Esophagus mucosa (tissue), 1 donor: ENCODE measurements around the gene KRTAP9-4. TPM values are rescaled to one million over a fixed set of nuclear protein-coding genes. Genes with fewer than 3 reads are reported as not detected.
"Not testable (repeated sequence)": the region's sequence is repeated elsewhere in the genome, so short reads cannot be mapped to it uniquely, and the experiment has no call there.

Experiments
- ATAC-seq: fragments of 200-7000 bp; cut with Tn5 transposase; one replicate; pipeline ENCODE4 v1.9.1; 2020
- total RNA-seq: library from RNA; stranded (reverse); gene quantifications from one replicate; pipeline ENCODE4 v1.2.4, GENCODE V29; 2023
- donor health status: DM: yes; HTN: yes; CAD: no.

The KRTAP9-4 gene, protein sequence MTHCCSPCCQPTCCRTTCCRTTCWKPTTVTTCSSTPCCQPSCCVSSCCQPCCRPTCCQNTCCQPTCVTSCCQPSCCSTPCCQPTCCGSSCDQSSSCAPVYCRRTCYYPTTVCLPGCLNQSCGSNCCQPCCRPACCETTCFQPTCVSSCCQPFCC
- total RNA-seq: not detected

DNA sequence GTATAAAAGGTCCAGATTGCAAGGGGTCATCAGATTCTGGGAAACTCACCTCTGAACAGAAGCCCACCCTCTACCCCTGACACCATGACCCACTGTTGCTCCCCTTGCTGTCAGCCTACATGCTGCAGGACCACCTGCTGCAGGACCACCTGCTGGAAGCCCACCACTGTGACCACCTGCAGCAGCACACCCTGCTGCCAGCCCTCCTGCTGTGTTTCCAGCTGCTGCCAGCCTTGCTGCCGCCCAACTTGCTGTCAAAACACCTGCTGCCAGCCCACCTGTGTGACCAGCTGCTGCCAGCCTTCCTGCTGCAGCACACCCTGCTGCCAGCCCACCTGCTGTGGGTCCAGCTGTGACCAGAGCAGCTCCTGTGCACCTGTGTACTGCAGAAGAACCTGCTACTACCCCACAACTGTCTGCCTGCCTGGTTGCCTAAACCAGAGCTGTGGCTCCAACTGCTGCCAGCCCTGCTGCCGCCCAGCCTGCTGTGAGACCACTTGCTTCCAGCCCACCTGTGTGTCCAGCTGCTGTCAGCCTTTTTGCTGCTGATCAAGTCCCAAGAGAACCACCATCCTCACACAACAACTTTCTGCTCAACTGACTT lies at the start of gene KRTAP9-4:
TSS of gene KRTAP9-4 (plus strand) at position 51 of the 604 bp plus-strand sequence. CDS start at position 85, 34 bp downstream.
- ATAC-seq: not testable (repeated sequence)

DNA sequence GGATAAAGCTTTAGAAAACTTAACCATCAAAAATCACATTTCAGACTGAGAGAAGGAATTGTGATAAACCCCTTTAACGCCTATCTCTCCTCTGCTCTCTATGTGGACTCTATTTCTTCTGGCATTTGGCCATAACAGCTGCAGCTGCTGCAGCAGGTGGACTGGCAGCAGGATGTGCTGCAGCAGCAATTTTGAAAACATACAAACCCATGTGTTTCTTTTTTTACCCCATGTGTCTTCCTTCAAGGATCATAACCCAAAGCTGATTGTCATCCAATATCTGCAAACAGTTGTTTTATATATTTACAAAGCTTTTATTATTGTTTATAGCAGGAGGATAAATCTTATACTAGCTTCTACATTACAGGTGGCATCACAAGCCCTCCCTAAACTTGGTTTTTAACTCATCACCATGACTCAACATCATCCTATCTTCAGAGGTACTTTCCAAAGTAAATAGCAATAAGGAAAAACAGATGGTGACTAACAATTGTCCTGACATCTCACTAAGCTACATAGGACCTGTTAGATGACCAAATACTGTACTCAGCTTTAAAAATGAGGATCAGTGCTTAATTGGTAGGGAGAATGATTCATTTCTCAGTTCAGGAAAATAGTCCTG lies 37.5 kb upstream of the KRTAP9-4 start:
- ATAC-seq: no peak

DNA sequence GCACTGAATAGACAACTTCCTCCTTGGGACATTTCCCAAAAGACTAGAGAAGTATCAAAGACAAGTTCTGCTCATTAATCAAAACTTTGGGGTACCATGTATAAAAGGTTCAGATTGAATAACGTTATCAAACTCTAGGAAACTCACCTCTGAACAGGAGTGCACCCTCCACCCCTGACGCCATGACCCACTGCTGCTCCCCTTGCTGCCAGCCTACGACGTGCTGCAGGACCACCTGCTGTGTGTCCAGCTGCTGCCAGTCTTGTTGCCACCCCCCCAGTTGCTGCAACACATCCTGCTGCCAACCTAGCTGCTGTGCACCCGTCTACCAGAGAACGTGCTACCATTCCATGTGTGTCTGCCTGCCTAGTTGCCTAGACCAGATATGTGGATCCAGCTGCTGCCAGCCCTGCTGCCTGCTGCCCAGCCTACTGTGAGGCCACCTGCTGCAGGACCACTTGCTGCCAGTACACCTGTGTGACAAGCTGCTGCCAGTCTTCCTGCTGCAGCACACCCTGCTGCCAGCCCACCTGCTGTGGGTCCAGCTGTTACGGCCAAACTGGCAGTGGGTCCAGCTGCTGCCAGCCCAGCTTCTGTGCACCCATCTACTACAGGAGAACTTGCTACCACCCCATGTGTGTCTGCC lies 36.8 kb upstream of the KRTAP9-4 start:
- no peak for ATAC-seq

DNA sequence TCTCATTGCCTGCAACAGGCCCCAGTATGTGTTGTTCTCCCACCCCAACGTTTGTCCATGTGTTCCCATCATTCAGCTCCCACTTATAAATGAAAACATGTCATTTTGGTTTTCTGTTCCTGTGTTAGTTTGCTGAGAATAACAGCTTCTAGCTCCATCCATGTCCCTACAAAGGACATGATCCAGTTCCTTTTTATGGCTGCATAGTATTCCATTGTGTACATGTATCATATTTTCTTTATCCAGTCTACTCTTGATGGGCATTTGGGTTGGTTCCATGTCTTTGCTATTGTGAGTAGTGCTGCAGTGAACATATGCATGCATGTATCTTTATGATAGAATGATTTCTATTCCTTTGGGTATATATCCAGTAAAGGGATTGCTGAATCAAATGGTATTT lies 33.8 kb upstream of the KRTAP9-4 start:
- no peak for ATAC-seq

DNA sequence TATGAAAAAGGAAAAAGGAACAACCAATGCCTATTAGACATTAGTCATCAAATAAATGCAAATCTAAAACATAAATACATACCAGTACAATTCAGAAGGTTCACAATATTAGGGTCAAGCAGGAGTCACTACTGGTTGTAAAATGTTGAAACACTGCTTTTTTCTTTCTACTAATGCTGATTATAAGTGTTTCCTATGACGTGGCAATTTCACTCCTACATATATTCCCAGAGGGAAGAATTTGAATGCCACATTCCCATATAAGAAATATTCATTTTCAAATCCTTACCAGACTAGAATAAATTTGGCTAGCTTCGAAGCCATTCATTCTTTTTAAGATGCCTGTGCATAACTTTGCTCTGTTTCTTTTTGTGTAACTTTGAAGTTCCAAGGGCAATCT lies 25.7 kb upstream of the KRTAP9-4 start:
- ATAC-seq: no peak

DNA sequence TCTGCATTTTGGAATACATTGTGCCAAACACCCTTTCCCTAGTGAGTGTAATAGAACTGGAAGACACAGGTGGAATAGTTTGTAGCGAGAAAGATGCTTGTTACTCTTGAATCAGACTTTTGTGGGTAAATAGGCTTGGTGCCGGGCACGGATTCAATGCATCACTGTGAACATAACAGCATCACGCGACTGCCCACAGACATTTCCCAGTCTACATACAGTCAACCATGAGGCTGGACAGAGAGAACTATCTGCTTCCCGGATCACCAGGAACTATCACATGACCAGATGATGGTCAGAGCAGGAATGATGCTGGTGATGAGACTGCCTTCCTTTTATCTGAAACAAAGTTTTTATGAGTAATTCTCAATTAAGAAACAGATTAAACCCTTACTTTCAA lies 23.4 kb upstream of the KRTAP9-4 start:
- ATAC-seq: no peak

DNA sequence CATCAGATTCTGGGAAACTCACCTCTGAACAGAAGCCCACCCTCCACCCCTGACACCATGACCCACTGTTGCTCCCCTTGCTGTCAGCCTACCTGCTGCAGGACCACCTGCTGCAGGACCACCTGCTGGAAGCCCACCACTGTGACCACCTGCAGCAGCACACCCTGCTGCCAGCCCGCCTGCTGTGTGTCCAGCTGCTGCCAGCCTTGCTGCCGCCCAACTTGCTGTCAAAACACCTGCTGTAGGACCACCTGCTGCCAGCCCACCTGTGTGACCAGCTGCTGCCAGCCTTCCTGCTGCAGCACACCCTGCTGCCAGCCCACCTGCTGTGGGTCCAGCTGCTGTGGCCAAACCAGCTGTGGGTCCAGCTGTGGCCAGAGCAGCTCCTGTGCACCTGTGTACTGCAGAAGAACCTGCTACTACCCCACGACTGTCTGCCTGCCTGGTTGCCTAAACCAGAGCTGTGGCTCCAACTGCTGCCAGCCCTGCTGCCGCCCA lies 22.8 kb upstream of the KRTAP9-4 start, which contains the start of gene KRTAP9-2:
TSS of gene KRTAP9-2 (plus strand) at position 51 of the 498 bp plus-strand sequence. CDS start at position 58, 7 bp downstream.
- ATAC-seq: not testable (repeated sequence)

DNA sequence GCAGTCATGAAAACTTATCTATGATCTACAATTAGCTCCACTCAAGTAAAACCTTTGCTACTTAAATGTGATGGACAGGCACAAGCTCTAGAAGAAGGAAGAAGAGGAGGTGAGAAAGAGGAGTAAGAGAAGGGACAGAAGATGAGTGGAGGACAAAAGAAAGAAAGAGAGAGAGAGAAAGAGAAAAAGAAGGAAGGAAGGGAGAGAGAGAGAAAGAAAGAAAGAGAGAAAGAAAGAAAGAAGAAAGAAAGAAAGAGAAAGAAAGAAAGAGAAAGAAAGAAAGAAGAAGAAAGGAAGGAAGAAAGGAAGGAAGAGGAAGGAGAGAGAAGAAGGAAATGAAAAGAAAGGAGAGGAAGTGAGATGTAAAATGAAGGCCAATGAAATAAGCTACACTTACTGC lies 19.4 kb upstream of the KRTAP9-4 start:
- ATAC-seq: no peak

DNA sequence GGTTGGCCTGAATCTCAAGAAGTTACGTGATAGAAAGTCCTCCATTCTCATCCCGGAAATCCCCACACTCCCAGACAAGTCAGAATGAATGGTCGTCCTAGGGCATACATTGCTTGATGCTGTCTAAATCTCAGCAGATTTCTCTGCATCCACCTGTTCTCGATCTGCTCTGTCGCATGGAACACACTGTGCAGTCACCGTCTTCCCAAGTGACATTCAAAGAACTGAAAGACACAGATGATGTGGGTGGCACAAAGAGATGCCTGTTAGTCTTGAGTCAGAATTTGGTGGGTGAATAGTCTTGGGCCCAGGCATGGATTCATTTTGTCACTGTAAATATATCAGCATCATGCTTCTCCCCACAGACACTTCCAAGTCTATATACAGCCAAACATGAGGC lies 17.8 kb upstream of the KRTAP9-4 start:
- ATAC-seq: no peak

DNA sequence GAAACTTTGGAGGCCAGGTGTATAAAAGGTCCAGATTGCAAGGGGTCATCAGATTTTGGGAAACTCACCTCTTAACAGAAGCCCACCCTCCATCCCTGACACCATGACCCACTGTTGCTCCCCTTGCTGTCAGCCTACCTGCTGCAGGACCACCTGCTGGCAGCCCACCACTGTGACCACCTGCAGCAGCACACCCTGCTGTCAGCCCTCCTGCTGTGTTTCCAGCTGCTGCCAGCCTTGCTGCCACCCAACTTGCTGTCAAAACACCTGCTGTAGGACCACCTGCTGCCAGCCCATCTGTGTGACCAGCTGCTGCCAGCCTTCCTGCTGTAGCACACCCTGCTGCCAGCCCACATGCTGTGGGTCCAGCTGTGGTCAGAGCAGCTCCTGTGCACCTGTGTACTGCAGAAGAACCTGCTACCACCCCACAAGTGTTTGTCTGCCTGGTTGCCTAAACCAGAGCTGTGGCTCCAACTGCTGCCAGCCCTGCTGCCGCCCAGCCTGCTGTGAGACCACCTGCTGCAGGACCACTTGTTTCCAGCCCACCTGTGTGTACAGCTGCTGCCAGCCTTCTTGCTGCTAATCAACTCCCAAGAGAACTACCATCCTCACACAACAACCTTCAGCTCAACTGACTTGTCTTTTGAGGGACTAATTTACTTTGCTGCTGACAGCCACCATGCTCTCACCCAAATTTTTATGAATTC lies 16.9 kb upstream of the KRTAP9-4 start, which contains the start of gene KRTAP9-3:
TSS of gene KRTAP9-3 (plus strand) at position 51 of the 707 bp plus-strand sequence. CDS start at position 104, 53 bp downstream.
- ATAC-seq: not testable (repeated sequence)

DNA sequence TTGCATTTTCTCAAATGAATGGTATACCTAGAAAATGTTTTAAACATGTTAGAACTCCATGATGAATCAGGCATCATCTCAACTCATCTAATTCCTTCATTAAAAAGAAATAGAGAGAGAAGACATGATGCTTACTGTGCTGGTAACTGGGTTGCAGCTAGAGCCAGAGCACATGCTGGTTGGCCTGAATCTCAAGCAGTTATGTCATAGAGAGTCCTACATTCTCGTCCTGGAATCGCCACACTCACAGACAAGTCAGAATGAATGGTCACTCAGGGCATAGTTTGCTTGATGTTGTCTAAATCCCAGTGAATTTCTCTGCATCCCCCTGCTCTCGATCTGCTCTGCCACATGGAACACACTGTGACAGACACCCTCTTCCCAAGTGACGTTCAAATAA lies 12.4 kb upstream of the KRTAP9-4 start:
- ATAC-seq: not testable (repeated sequence)

DNA sequence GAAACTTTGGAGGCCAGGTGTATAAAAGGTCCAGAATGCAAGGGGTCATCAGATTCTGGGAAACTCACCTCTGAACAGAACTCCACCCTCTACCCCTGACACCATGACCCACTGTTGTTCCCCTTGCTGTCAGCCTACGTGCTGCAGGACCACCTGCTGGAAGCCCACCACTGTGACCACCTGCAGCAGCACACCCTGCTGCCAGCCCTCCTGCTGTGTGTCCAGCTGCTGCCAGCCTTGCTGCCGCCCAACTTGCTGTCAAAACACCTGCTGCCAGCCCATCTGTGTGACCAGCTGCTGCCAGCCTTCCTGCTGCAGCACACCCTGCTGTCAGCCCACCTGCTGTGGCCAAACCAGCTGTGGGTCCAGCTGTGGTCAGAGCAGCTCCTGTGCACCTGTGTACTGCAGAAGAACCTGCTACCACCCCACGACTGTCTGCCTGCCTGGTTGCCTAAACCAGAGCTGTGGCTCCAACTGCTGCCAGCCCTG lies 11.5 kb upstream of the KRTAP9-4 start, which contains the start of gene KRTAP9-8:
TSS of gene KRTAP9-8 (plus strand) at position 51 of the 489 bp plus-strand sequence. CDS start at position 104, 53 bp downstream.
- ATAC-seq: not testable (repeated sequence)

DNA sequence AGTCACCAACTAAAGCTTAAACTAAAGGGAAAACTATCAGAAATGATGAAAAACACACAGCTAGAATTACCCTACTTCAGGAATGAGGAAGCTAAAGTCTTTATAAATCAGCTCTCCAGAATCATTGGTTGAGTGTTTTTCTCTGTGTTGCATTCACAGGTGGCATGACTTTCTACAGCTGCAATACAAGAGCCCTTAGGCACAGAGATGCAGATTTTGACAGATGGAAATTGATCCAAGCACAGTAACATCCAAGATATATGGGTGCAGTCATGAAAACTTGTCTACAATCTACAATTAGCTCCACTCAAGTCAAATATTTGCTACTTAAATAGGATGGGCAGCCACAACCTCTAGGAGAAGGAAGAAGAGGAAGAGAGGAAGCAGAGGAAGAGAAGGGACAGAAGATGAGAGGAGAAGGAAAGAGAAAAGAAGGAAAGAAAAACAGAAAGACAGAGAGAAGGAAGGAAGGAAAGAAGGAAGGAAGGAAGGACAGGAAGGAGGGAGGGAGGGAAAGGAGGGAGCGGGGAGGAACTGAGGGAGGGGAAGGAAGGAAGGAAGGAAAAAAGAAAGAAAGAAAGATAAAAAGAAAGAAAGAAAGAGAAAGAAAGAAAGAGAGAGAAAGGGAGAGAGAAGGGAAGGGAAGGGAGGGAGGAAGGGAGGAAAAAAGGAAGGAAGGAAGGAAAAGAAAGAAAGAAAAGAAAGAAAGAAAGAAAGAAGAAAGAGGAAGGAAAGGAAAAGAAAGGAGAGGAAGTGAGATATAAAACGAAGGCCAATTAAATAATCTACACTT lies 2.3 kb upstream of the KRTAP9-4 start:
- ATAC-seq: not testable (repeated sequence)

DNA sequence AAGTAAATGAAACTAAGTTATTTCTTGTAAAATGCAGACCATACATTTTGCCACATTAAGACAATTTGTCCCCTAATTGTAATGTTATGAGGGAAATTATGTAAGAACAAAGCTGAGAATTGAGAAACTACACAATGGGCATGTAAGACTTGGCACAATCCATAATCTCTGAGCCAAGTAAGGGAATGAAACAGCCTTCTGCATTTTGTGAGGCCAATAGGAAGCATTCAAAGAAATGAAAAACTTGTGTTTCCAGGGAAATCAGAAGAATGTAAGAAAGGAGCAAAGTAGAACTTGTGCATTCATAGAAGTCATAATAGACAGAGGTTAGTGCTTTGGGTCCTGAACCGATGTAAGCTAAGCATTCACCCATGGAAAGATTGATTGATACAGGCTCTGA lies 1.8 kb downstream of the KRTAP9-4 start:
- ATAC-seq: no peak

DNA sequence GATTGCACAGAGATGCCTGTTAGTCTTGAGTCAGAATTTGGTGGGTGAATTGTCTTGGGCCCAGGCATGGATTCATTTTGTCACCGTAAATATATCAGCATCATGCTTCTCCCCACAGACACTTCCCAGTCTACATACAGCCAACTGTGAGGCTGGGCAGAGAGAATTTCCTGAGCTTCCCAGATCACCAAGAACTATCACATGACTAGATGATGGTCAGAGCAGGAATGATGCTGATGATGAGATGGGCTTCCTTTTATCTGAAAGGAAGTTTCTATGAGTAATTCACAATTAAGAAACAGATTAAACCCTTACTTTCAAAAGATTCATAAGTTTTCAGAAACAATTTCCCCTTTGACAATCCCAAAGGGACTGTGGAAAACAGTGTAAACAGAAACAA lies 5.4 kb downstream of the KRTAP9-4 start:
- no peak for ATAC-seq

DNA sequence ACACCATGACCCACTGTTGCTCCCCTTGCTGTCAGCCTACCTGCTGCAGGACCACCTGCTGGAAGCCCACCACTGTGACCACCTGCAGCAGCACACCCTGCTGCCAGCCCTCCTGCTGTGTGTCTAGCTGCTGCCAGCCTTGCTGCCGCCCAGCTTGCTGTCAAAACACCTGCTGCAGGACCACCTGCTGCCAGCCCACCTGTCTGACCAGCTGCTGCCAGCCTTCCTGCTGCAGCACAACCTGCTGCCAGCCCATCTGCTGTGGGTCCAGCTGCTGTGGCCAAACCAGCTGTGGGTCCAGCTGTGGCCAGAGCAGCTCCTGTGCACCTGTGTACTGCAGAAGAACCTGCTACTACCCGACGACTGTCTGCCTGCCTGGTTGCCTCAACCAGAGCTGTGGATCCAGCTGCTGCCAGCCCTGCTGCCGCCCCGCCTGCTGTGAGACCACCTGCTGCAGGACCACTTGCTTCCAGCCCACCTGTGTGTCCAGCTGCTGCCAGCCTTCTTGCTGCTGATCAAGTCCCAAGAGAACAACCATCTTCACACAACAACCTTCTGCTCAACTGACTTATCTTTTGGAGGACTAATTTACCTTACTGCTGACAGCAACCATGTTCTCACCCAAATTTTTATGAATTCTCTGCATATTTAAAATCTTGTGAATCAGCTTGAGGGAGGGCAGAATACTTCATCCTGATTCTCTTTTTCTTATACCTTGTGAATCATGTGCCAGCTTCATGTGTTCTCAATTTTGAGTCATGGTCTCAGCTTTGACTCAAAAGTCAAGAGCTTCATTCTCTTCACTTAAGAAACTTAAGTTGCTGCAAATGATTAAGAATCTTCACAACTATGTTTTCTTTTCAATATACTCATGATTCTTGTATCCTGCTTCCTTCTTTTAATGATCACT lies 6.1 kb downstream of the KRTAP9-4 start, which contains the start of gene KRTAP9-9:
TSS of gene KRTAP9-9 (plus strand) at position 4 of the 910 bp plus-strand sequence.
- not testable (repeated sequence) for ATAC-seq

DNA sequence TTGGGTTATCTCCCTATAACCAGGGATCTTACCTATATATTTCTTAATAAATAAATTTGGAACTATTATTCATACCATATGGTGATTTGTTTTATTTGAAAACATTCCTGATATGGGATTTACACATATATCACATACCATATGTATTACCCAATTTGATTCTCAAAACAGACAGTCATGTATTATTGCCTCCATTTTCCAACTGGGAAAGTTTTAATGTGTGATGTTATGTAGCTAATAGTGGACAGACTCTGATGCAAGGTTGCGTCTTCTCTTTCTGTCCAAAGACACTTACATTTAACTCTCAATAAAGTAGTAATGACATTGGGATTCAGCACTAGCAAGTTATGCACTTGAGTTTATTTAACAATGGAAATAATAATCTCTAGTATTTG lies 6.8 kb downstream of the KRTAP9-4 start:
- no peak for ATAC-seq

DNA sequence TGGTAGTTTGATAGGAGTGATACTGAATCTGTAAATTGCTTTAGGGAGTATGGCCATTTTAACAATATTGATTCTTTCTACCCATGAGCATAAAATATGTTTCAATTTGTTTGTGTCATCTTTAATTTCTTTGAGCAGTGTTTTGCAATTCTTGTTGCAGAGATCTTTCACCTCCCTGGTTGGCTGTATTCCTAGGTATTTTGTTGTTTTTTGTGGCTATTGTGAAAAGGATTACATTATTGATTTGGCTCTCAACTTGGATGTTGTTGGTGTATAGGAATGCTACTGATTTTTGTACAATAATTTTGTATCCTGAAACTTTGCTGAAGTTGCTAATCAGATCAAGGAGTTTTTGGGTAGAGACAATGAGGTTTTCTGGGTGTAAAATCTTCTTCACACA lies 8.9 kb downstream of the KRTAP9-4 start:
- ATAC-seq: no peak

DNA sequence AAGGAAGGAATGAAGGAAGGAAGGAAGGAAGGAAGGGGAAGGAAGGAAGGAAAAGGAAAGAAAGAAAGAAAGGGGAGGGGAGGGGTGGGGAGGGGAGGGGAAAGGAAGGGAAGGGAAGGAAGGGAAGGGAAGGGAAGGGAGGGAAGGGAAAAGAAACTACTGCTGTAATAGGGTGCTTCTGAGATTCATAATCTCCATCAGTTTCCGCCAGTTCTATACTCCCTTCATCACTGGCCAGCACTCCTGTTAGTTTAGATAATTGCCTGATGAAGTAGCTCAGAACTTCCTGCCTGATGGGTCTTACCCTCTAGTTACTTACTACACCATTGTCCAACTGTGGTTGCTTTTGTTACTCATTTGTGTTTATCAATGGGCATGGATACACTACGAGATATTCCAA lies 13.7 kb downstream of the KRTAP9-4 start:
- ATAC-seq: no peak

DNA sequence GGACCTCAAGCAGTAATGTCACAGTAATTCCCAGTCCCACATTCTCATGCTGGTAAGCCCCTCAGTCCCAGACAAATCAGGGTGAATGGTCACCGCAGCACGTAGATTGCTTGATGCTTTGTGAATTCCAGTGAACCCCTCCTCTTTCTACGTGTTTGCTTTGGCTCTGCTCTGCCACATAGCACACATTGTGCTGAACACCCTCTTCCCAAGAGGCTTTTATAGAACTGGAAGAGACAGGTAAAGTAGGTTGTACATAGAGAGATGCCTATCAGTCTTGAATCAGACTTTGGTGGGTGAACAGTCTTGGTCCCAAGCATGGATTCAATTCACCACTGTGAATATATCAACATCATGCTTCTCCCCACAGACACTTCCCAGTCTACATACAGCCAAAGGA lies 15.1 kb downstream of the KRTAP9-4 start:
- ATAC-seq: no peak
